HG03196 (cell line): Measurements from ENCODE around the gene CARD8.

Experiments used
- ATAC-seq: cut with Tn5 transposase; IDR thresholded peaks from one replicate; pipeline ENCODE4 v1.9.1; 2021; ENCODE audit not compliant: unreplicated experiment

Gene CARD8

DNA sequence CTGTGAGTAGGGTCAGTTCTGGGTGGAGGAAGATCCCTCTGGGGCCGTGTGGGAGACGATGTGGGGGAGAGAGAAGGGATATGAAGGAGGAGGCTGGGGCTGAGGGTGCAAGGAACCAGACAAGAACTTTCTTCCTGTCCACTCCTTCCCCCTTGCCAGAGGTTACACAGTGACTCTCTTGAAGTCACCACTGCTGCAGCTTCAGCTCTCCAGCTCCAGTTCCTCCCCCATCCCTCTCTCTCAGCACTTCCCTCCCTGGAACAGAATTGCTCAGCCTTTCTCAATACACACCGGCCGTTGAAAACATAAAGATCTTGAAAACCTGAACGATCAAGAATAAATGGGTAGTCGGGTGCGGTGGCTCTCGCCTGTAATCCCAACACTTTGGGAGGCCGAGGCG lies 80.1 kb downstream of the CARD8 start:
- ATAC-seq, result no peak

DNA sequence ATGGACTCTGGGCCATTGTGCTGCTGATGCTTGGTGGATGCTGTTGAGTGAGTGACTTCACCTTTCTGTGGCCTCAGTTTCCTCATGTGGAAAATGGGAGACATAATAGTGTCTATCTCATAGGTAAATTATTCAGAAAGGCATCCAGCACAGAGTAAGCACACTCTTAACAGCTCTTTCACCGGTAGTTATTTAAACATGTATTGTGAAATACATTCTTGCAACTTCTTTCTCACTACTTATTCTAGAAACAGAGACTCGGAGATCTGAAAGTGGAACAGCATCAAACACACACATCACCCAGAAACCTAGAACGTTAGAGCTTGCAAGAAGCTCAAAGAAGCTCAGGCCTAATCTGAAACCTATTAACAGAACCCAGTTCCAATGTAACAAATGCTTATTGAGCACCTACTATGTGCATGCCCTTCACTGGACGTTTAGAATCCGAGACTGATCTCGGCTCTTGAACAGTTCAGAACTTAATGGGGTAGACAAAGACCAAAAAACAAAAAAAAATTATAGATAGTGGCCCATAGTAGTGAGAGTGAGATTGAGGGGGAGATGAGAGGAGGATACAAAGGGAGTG lies 81.2 kb downstream of the CARD8 start:
- no peak for ATAC-seq

DNA sequence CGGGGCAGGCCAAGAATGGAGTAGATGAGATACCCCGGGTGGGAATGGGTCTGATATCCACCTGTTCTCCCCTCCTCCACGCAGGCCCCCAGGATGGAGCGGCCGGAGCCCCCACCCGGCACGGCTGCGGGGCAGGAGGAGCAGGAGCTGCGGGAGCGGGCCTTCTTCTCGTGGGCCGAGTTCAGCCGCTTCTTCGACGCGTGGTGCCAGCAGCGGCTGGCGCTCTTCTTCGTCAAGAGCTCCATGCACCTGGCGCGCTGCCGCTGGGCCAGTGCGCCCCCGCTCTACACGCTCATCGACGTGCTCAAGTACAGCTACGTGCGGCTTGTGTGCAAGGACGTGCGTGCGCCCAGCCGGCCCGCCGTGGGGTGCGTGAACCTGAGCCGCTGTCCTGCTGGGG lies 84.0 kb downstream of the CARD8 start:
- no peak for ATAC-seq

DNA sequence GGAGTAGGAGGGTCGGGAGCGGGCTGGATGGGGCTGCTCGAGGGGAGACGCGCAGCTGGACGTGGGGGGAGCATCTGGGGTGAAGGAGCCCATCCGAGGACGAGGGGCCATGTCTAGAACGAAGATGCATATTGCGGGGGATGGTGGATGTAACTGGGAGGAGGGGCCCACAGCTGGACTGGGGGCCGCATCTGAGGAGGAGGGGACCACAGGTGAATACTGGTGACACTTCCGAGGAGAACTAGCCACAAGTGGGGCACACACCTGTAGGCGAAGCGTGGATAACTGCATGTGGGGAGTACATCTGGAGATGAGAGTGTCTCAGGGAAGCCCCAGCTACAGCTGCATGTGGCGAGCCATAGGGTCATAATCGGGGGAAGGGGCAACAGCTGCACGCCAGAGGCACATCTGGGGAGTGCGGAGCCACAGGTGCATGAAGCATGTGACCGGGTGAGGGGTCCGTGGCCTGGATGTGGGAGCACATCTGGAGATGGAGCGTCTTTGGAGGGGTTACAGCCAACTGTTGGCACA lies 84.8 kb downstream of the CARD8 start:
- ATAC-seq, result no peak

DNA sequence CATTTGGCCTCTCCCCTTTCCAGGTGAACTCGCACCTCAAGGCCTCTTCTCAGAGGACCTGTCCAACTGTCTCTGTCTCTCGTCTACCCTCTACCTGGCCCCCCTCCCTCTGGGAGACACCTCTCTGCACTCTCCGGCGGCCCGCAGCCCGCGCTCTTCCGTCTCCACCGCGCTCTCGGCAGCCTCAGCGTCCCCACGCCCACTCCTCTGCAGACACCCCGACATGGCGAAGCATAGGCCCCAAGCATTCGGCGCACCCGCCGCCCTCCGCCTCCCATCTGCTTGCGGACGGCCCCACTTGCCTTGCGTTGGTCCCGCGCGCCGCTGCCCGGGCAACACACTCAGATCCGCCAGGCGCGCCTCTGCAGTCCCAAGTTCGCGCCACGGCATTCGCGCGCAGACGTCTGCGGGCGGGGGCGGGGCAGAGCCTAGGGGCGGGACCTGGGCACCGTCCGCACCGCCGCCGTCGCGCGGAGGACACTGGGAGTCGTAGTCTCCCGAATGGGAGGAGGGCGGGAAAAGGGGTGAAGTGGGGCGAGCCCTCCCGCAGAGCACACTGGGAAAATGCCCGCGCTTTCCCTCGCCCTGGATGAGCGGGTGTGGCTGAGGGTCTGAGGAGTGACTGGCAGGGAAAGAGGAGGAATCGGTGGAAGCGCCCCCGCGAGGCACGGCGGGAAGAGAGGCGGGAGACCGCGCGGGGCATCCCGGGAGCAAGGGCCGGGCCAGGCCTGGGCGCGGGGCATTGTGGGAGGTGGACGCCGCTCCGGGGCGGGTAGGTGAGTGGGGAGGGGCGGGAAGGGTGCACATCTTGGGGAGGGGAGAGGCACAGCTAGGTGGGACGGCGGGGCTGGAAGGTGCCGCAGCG lies 85.5 kb downstream of the CARD8 start, which contains the start of the genes LIG1 and ZSWIM9:
TSS of gene LIG1 (minus strand) at position 406 of the 865 bp plus-strand sequence. CDS start 4,778 bp downstream, outside the sequence.
TSS of gene ZSWIM9 (plus strand) at position 742 of the 865 bp plus-strand sequence. CDS start 1,123 bp downstream, outside the sequence.
- ATAC-seq, result peak; percentile 84

DNA sequence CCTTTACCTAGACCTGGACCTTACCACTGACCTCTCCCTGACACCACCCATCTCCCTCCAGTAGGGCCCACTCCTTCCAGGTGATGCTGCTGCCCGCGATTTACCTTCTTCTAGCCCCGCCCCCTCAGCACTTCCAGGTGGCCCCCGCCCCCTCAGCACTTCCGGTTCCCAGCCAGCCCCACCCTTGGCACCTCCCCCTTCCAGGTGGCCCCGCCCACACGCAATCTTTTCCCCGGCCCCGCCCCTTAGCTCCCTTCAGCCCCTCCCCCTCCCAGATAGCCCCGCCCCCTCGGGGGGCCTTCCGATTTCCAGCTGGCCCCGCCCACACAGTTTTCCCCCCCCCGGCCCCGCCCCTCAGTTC lies 86.2 kb downstream of the CARD8 start:
- peak; percentile 24 for ATAC-seq

DNA sequence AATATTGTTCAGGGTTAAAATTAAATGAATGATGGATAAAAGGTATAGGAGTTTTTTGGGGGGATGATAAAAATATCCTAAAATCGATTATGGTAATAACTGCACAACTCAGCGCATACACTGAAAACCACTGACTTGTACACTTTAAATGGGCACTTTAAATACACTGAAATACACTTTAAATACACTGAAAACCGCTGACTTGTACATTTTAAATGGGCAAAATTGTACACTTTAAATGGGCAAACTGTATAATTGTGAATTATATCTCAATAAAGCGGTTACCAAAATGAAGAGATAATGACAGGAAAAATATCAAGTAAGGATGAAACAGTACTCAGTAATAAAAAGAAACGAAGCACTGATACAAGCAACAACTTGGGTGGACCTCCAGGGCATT lies 87.0 kb downstream of the CARD8 start:
- no peak for ATAC-seq

DNA sequence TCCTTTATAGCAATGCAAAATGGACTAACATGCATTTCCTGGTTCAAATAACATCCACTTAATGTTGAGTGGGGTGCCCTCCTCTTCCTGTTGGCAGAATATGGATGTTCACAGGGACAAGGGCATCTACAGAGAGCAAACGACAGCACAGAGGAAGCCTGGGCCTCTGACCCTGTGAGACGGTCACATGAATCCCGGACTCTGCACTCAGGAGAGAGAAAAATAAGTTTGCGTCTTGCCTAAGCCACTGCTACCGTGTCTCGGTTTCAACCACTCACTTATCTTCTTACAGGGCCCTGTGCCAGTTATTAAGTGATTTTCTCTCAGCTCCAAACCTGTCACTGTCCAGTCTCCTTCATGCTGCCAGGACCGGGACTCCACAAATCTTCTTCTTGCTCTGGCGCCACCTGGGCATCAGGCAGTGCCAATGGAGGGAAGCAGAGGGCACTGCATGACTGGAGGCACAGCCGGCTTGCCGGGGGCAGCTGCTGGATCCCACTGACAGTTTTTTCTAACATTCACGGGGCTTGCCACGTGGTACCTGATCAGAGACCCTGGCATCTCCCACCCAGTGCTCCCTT lies 97.4 kb downstream of the CARD8 start:
- ATAC-seq, result no peak
